Endothelial cell of umbilical vein (primary cell): ENCODE data around the gene FHOD3. TPM values are rescaled to one million over a fixed set of nuclear protein-coding genes. Genes with fewer than 3 reads are reported as not detected.

ENCODE experiments used
- BruUV-seq: library from RNA; stranded (reverse); fragments of 400-500 nt; replicated peaks from 2 replicates; lab custom pipeline; 2021; lab: Mats Ljungman, UMichigan
- CTCF ChIA-PET: fragments of 300-600, 350-600 bp; sonication (Branson Sonifier 250); formaldehyde crosslinking; loops from one replicate; lab custom pipeline; 2021; ENCODE audit warnings: antibody characterized with exemption, inconsistent platforms; lab: Charles Lee
- POLR2A ChIA-PET: fragments of 300-600, 350-600 bp; sonication (Branson Sonifier 250); formaldehyde crosslinking; loops from one replicate; lab custom pipeline; 2021; ENCODE audit warnings: antibody characterized with exemption, inconsistent platforms; lab: Charles Lee
- DNase-seq: peaks from one replicate; pipeline ENCODE4 v3.0.0-alpha.2; 2011; ENCODE audit warnings: low read depth, low spot score
- FAIRE-seq: peaks from 2 replicates; lab custom pipeline; 2011; peaks lifted over from hg19 to GRCh38; lab: Jason Lieb, UNC
- H2AFZ ChIP-seq: 2 replicates; pipeline ENCODE4 v1.6.0; 2012; ENCODE audit warnings: low read depth, low read length, control low read depth, inconsistent platforms
- H3K27ac ChIP-seq: 2 replicates; pipeline ENCODE4 v1.5.1; 2011; ENCODE audit warnings: low read depth, mild to moderate bottlenecking, control low read depth, low read length, moderate library complexity; ENCODE audit not compliant: insufficient read depth
- H3K27me3 ChIP-seq, 2 experiments: 2 replicates each; pipeline versions ENCODE4 v1.6.0 to v1.6.1; 2011; ENCODE audit warnings: low read length in 2 of 2, mixed read lengths in 1 of 2; ENCODE audit not compliant: control insufficient read depth in 2 of 2, insufficient read depth in 2 of 2
- H3K36me3 ChIP-seq, 2 experiments: 2 replicates in 1 of 2; 3 replicates in 1 of 2; pipeline ENCODE4 v1.5.1; 2011; ENCODE audit warnings: low read length in 2 of 2, mild to moderate bottlenecking in 1 of 2, moderate library complexity in 1 of 2; ENCODE audit not compliant: control insufficient read depth in 2 of 2, insufficient read depth in 2 of 2; ENCODE audit errors: extremely low read depth in 1 of 2
- H3K4me1 ChIP-seq: 3 replicates; pipeline ENCODE4 v1.5.1; 2011; ENCODE audit warnings: mild to moderate bottlenecking, low read length; ENCODE audit not compliant: control insufficient read depth, insufficient read depth; ENCODE audit errors: extremely low read depth
- H3K4me2 ChIP-seq: 2 replicates; pipeline ENCODE4 v1.6.1; 2011; ENCODE audit warnings: low read length, control low read depth, mixed read lengths; ENCODE audit not compliant: insufficient read depth
- H3K4me3 ChIP-seq, 3 experiments: fragments of 200-600 bp in 1 of 3; sonication (generic), shearing (Covaris generic) in 1 of 3; replicated peaks in 1 of 3; 2 replicates each; pipeline ENCODE4 v1.5.1; 2011 to 2016; ENCODE audit warnings: control low read depth in 3 of 3, low read length in 3 of 3, mild to moderate bottlenecking in 2 of 3, inconsistent platforms in 1 of 3, low read depth in 1 of 3, moderate library complexity in 1 of 3; ENCODE audit not compliant: insufficient read depth in 1 of 3
- H3K79me2 ChIP-seq: 2 replicates; pipeline ENCODE4 v1.6.0; 2012; ENCODE audit warnings: low read length, inconsistent platforms; ENCODE audit not compliant: control insufficient read depth, insufficient read depth
- H3K9ac ChIP-seq: replicated peaks from 2 replicates; pipeline ENCODE3; 2011; ENCODE audit warnings: low read length, control low read depth; ENCODE audit not compliant: insufficient read depth; ENCODE audit errors: extremely low read depth
- H3K9me1 ChIP-seq: replicated peaks from 3 replicates; pipeline ENCODE4 v1.6.0; 2011; ENCODE audit warnings: mild to moderate bottlenecking, low read length; ENCODE audit not compliant: control insufficient read depth, insufficient read depth; ENCODE audit errors: extremely low read depth
- H3K9me3 ChIP-seq: replicated peaks from 2 replicates; pipeline ENCODE4 v1.5.1; 2012; ENCODE audit warnings: low read length, inconsistent platforms; ENCODE audit not compliant: control insufficient read depth, insufficient read depth
- H4K20me1 ChIP-seq: replicated peaks from 2 replicates; pipeline ENCODE3; 2011; ENCODE audit warnings: mild to moderate bottlenecking, low read length; ENCODE audit not compliant: control insufficient read depth, insufficient read depth; ENCODE audit errors: extremely low read depth
- EZH2 ChIP-seq: IDR thresholded peaks from 2 replicates; pipeline ENCODE4 v1.6.1; 2012; ENCODE audit warnings: borderline replicate concordance, low read depth, mild to moderate bottlenecking, moderate library complexity, low read length, inconsistent platforms; ENCODE audit not compliant: severe bottlenecking
- FOS ChIP-seq: IDR thresholded peaks from 2 replicates; pipeline ENCODE4 v1.6.1; 2011; ENCODE audit warnings: mild to moderate bottlenecking, low read length, moderate library complexity, borderline replicate concordance; ENCODE audit not compliant: insufficient read depth
- GATA2 ChIP-seq: IDR thresholded peaks from 2 replicates; pipeline ENCODE4 v1.7.0; 2011; ENCODE audit warnings: low read depth, mild to moderate bottlenecking, moderate library complexity, mixed read lengths, low read length; ENCODE audit not compliant: insufficient read length, insufficient read depth
- JUN ChIP-seq: IDR thresholded peaks from 2 replicates; pipeline ENCODE4 v1.6.1; 2011; ENCODE audit warnings: borderline replicate concordance, low read depth; ENCODE audit not compliant: insufficient read length, insufficient read depth
- MYC ChIP-seq: IDR thresholded peaks from one replicate; pipeline ENCODE4 v1.6.1; 2011; ENCODE audit warnings: mild to moderate bottlenecking, low read depth, low read length
- POLR2A ChIP-seq: IDR thresholded peaks from 2 replicates; pipeline ENCODE4 v1.6.1; 2012; ENCODE audit warnings: low read depth, mild to moderate bottlenecking, control low read depth, low read length
- POLR2AphosphoS5 ChIP-seq: IDR thresholded peaks from 2 replicates; pipeline ENCODE4 v1.6.1; 2012; ENCODE audit warnings: low read depth, mild to moderate bottlenecking, control low read depth, low read length, moderate library complexity; ENCODE audit not compliant: insufficient read depth
- dilution Hi-C: fragments of 300-500 bp; cut with MboI; formaldehyde crosslinking; loops from one replicate; pipeline ENCODE4 v1.15.0; 2019; ENCODE audit warnings: low sequenced_read_pairs; ENCODE audit not compliant: extremely low pct_ligation_motif_present
- intact Hi-C: fragments of 100-400 bp; cut with micrococcal nuclease; formaldehyde crosslinking; loops from one replicate; pipeline ENCODE4 v1.10.0; 2022
- polyA plus RNA-seq, 4 experiments: library from polyadenylated mRNA; depleted of rRNA in 3 of 4; stranded (reverse) in 3 of 4; unstranded in 1 of 4; fragments of >200 nt; gene quantifications; 2 replicates each; pipeline versions ENCODE4 v1.2.1 to v1.2.3, GENCODE V29; 2011 to 2012; ENCODE audit warnings: missing spikeins in 1 of 4
- total RNA-seq: library from RNA; stranded (reverse); gene quantifications from 2 replicates; pipeline ENCODE4 v1.2.3, GENCODE V29; 2021
- TF ChIP-seq, protein P1 (sequence below): IDR thresholded peaks from 2 replicates; pipeline ENCODE4 v1.6.1; 2011; ENCODE audit not compliant: insufficient read depth, insufficient read length
- TF ChIP-seq, protein P2 (sequence below), 2 donors: IDR thresholded peaks; 1 replicate in 1 of 2; 2 replicates in 1 of 2; pipeline ENCODE4 v1.5.1; 2011; ENCODE audit warnings: low read length in 2 of 2, mild to moderate bottlenecking in 2 of 2, moderate library complexity in 2 of 2, control low read depth in 1 of 2, inconsistent platforms in 1 of 2, low read depth in 1 of 2; ENCODE audit not compliant: insufficient read depth in 1 of 2; ENCODE audit errors: extremely low read depth in 1 of 2

The FHOD3 gene
- total and polyA plus RNA-seq, 2 donors (not counting 3 experiments of a cell fraction or from before 2014, with no cell fraction given) = 0.06 to 1.5 TPM

GRCh38 chr18:36349552-36349951 is 52.0 kb downstream of the FHOD3 start:
- TF ChIP-seq, protein P1, sequence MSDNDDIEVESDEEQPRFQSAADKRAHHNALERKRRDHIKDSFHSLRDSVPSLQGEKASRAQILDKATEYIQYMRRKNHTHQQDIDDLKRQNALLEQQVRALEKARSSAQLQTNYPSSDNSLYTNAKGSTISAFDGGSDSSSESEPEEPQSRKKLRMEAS = no peak
- TF ChIP-seq, protein P2, sequence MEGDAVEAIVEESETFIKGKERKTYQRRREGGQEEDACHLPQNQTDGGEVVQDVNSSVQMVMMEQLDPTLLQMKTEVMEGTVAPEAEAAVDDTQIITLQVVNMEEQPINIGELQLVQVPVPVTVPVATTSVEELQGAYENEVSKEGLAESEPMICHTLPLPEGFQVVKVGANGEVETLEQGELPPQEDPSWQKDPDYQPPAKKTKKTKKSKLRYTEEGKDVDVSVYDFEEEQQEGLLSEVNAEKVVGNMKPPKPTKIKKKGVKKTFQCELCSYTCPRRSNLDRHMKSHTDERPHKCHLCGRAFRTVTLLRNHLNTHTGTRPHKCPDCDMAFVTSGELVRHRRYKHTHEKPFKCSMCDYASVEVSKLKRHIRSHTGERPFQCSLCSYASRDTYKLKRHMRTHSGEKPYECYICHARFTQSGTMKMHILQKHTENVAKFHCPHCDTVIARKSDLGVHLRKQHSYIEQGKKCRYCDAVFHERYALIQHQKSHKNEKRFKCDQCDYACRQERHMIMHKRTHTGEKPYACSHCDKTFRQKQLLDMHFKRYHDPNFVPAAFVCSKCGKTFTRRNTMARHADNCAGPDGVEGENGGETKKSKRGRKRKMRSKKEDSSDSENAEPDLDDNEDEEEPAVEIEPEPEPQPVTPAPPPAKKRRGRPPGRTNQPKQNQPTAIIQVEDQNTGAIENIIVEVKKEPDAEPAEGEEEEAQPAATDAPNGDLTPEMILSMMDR (IDR thresholded peaks at IDR 0.05; ENCODE audit: extremely low read depth in 1 of 2, insufficient read depth in 1 of 2, low read depth in 1 of 2, low read length in 2 of 2) = no peak
- TF ChIP-seq EZH2 (no peak), POLR2AphosphoS5 (no peak), JUN (no peak), FOS (no peak), MYC (no peak), GATA2 (no peak), POLR2A (no peak)
- no peak overlapping the region for H3K9ac ChIP-seq
- dilution Hi-C loops = no loop called here
- DNase-seq = no peak
- CTCF ChIA-PET = interaction anchor here (0.9 kb wide), 1 partner anchor 21 kb away, joined by 3 read pairs; no protein-coding TSS in a partner anchor
- H3K79me2 ChIP-seq = no peaks in the 10 kb centered on the region
- intact Hi-C loops = no loop called here
- H3K27me3 ChIP-seq = no peaks in the 10 kb centered on the region
- FAIRE-seq = no peak
- H3K9me1 ChIP-seq = no peaks in the 10 kb centered on the region
- no peak overlapping the region for H3K27ac ChIP-seq
- BruUV-seq = no TSS peak
- H2AFZ ChIP-seq = no peak overlapping the region
- no peaks in the 10 kb centered on the region for H3K36me3 ChIP-seq
- H4K20me1 ChIP-seq = no peaks in the 10 kb centered on the region
- H3K9me3 ChIP-seq = no peaks in the 10 kb centered on the region
- POLR2A ChIA-PET = no interaction called here
- no peak overlapping the region for H3K4me3 ChIP-seq
- no peak overlapping the region for H3K4me2 ChIP-seq
- H3K4me1 ChIP-seq = no peaks in the 10 kb centered on the region
